ENCODE data around the gene TRAPPC10. TPM values are rescaled to one million over a fixed set of nuclear protein-coding genes. Genes with fewer than 3 reads are reported as not detected.

TRAPPC10 gene
- polyA plus RNA-seq, 1 of the 3 experiments (the other 2 are of a cell fraction), result 17.5 TPM

DNA sequence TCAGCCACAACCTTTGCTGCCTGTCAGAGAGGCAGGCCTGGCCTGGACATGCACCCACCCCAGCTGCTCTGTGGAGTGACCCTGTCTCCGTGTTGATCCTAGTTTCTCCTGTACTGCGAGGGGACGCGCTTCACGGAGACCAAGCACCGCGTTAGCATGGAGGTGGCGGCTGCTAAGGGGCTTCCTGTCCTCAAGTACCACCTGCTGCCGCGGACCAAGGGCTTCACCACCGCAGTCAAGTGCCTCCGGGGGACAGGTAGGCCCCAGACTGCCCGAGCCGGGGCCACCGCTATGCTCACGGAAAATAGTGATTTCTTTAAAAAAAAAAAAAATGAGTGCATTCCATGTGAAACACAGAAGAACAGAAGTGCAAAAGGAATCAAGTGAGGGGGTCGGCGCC lies 41.6 kb upstream of the TRAPPC10 start (continued):
- TF ChIP-seq, protein P1, sequence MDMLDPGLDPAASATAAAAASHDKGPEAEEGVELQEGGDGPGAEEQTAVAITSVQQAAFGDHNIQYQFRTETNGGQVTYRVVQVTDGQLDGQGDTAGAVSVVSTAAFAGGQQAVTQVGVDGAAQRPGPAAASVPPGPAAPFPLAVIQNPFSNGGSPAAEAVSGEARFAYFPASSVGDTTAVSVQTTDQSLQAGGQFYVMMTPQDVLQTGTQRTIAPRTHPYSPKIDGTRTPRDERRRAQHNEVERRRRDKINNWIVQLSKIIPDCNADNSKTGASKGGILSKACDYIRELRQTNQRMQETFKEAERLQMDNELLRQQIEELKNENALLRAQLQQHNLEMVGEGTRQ (IDR thresholded peaks at IDR 0.05; ENCODE audit: borderline replicate concordance, low read depth, low read length), result no peak

DNA sequence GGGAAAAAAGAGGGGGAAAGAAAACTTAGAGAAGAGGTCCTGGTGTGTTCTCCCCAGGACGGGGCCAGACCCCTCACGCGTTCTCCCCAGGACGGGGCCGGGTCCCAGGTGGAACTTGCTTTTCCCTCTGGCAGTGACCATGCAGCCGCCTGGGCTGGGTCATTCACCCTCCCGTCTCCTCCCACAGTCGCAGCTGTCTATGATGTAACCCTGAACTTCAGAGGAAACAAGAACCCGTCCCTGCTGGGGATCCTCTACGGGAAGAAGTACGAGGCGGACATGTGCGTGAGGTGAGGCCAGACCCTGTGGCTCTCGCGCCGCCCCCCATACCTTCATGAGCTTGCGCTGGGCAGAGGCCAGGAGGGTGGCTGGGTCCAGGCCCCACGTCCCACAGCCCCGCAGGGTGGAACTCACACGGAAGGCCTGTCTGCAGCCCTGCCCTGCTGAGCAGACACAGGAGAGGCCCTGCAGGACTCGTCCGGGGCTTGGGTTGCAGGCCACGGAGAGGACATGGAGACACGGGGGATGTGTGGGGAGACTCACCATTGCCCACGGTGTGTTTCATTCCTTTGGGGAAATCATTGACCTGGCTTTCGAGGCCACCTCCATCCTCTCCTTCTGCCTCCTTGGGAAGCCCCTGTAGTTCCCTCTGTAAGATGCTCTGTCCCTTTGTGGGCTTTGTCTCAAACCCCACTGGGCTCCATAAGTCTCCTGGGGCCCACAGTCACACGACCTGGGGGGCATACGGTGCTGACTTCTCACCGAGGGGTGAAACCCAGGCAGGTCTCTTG lies 40.7 kb upstream of the TRAPPC10 start:
- TF ChIP-seq CHD2 (IDR thresholded peaks at IDR 0.05; ENCODE audit: low read length, partially characterized antibody) (no peak), TEAD4 (IDR thresholded peaks at IDR 0.05; ENCODE audit: borderline replicate concordance, insufficient read depth) (no peak), FOSL2 (IDR thresholded peaks at IDR 0.05; ENCODE audit: borderline replicate concordance, low read depth) (no peak), FOXM1 (IDR thresholded peaks at IDR 0.05; ENCODE audit: low read depth) (no peak), MEF2A (IDR thresholded peaks at IDR 0.05; ENCODE audit: borderline replicate concordance, low read depth) (no peak), RAD21 (IDR thresholded peaks at IDR 0.05; ENCODE audit: low read length) (no peak), MXI1 (IDR thresholded peaks at IDR 0.05; ENCODE audit: low read depth, low read length) (no peak), GABPA (IDR thresholded peaks at IDR 0.05; ENCODE audit: low read depth) (no peak), RCOR1 (IDR thresholded peaks at IDR 0.05; ENCODE audit: low read length) (no peak), RFX5 (IDR thresholded peaks at IDR 0.05; ENCODE audit: low read length) (no peak), SMC3 (IDR thresholded peaks at IDR 0.05; ENCODE audit: low read depth, low read length) (no peak), SIN3A (IDR thresholded peaks at IDR 0.05; ENCODE audit: borderline replicate concordance, low read depth, low read length) (no peak), EZH2phosphoT487 (IDR thresholded peaks at IDR 0.05; ENCODE audit: borderline replicate concordance, low read depth) (no peak), EP300 (IDR thresholded peaks at IDR 0.05; ENCODE audit: borderline replicate concordance in 1 of 2, low read depth in 1 of 2, low read length in 1 of 2) (no peak), NFIC (IDR thresholded peaks at IDR 0.05; ENCODE audit: borderline replicate concordance) (no peak)
- TF ChIP-seq, protein P2, sequence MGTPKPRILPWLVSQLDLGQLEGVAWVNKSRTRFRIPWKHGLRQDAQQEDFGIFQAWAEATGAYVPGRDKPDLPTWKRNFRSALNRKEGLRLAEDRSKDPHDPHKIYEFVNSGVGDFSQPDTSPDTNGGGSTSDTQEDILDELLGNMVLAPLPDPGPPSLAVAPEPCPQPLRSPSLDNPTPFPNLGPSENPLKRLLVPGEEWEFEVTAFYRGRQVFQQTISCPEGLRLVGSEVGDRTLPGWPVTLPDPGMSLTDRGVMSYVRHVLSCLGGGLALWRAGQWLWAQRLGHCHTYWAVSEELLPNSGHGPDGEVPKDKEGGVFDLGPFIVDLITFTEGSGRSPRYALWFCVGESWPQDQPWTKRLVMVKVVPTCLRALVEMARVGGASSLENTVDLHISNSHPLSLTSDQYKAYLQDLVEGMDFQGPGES (IDR thresholded peaks at IDR 0.05; ENCODE audit: low read depth, low read length), result no peak
- TF ChIP-seq, protein P3, sequence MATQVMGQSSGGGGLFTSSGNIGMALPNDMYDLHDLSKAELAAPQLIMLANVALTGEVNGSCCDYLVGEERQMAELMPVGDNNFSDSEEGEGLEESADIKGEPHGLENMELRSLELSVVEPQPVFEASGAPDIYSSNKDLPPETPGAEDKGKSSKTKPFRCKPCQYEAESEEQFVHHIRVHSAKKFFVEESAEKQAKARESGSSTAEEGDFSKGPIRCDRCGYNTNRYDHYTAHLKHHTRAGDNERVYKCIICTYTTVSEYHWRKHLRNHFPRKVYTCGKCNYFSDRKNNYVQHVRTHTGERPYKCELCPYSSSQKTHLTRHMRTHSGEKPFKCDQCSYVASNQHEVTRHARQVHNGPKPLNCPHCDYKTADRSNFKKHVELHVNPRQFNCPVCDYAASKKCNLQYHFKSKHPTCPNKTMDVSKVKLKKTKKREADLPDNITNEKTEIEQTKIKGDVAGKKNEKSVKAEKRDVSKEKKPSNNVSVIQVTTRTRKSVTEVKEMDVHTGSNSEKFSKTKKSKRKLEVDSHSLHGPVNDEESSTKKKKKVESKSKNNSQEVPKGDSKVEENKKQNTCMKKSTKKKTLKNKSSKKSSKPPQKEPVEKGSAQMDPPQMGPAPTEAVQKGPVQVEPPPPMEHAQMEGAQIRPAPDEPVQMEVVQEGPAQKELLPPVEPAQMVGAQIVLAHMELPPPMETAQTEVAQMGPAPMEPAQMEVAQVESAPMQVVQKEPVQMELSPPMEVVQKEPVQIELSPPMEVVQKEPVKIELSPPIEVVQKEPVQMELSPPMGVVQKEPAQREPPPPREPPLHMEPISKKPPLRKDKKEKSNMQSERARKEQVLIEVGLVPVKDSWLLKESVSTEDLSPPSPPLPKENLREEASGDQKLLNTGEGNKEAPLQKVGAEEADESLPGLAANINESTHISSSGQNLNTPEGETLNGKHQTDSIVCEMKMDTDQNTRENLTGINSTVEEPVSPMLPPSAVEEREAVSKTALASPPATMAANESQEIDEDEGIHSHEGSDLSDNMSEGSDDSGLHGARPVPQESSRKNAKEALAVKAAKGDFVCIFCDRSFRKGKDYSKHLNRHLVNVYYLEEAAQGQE (IDR thresholded peaks at IDR 0.05; ENCODE audit: low read depth, low read length), result no peak
- TF ChIP-seq, protein P4, sequence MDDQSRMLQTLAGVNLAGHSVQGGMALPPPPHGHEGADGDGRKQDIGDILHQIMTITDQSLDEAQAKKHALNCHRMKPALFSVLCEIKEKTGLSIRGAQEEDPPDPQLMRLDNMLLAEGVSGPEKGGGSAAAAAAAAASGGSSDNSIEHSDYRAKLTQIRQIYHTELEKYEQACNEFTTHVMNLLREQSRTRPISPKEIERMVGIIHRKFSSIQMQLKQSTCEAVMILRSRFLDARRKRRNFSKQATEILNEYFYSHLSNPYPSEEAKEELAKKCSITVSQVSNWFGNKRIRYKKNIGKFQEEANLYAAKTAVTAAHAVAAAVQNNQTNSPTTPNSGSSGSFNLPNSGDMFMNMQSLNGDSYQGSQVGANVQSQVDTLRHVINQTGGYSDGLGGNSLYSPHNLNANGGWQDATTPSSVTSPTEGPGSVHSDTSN (IDR thresholded peaks at IDR 0.05), result no peak
- TF ChIP-seq, protein P5, sequence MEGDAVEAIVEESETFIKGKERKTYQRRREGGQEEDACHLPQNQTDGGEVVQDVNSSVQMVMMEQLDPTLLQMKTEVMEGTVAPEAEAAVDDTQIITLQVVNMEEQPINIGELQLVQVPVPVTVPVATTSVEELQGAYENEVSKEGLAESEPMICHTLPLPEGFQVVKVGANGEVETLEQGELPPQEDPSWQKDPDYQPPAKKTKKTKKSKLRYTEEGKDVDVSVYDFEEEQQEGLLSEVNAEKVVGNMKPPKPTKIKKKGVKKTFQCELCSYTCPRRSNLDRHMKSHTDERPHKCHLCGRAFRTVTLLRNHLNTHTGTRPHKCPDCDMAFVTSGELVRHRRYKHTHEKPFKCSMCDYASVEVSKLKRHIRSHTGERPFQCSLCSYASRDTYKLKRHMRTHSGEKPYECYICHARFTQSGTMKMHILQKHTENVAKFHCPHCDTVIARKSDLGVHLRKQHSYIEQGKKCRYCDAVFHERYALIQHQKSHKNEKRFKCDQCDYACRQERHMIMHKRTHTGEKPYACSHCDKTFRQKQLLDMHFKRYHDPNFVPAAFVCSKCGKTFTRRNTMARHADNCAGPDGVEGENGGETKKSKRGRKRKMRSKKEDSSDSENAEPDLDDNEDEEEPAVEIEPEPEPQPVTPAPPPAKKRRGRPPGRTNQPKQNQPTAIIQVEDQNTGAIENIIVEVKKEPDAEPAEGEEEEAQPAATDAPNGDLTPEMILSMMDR (IDR thresholded peaks at IDR 0.05), result no peak
- TF ChIP-seq, protein P1 (IDR thresholded peaks at IDR 0.05; ENCODE audit: borderline replicate concordance, low read depth, low read length), result no peak
- CTCF ChIA-PET, result no interaction called here
- WGBS (ENCODE audit: low lambda C conversion rate), result 94% methylated on average over 20 of the region's 29 CpGs
- Histone ChIP-seq H3K79me2 (ENCODE audit: insufficient read depth) (no peaks in the 10 kb centered on the region), H3K9ac (no peak overlapping the region), H3K36me3 (replicated peaks in 1 of 2; ENCODE audit: control insufficient read depth in 1 of 2, insufficient read depth in 2 of 2, low read length in 1 of 2) (peaks cover 0 to 45% of the 10 kb centered on the region in 2 experiments), H3F3A (replicated peaks; ENCODE audit: insufficient read depth) (no peaks in the 10 kb centered on the region), H2AFZ (ENCODE audit: low read depth) (no peak overlapping the region), H4K20me1 (ENCODE audit: insufficient read depth) (no peaks in the 10 kb centered on the region), H3K9me3 (no peaks in the 10 kb centered on the region), H3K27me3 (ENCODE audit: insufficient read depth) (no peaks in the 10 kb centered on the region), H3K9me2 (no peaks in the 10 kb centered on the region), H3K4me1 (ENCODE audit: control insufficient read depth in 1 of 2, insufficient read depth in 2 of 2, low read depth in 1 of 2, low read length in 1 of 2) (no peaks in the 10 kb centered on the region; a peak in 1 of 4 replicates), H3K4me2 (no peak overlapping the region), H3K27ac (ENCODE audit: low read depth in 2 of 2, low read length in 1 of 2) (no peak overlapping the region), H3K4me3 (ENCODE audit: low read depth in 2 of 2, low read length in 1 of 2) (no peak overlapping the region)
- DNase-seq, result no peak
- POLR2A ChIA-PET, result no interaction called here
